ENCODE measurements around the gene CSRNP3. TPM values are rescaled to one million over a fixed set of nuclear protein-coding genes. Genes with fewer than 3 reads are reported as not detected.

The CSRNP3 gene
- total RNA-seq, 1 donor from 2014 or later, result not detected

DNA sequence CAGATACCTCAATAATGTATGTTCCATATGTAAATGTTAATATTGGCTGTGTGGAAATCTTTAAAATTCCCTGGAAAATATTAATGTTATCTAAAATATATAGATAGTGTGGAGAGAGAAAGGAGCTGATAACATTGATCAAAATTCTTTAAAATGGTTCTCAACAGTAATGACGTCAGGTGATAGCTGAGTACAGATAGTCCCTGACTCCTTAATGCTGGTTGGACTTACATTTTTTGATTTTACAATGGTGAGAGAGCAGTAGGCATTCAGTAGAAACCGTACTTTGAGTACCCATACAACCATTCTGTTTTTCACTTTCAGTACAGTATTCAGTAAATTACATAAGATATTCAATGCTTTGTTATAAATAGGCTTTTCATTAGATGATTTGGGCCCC is 177.9 kb downstream of the CSRNP3 start:
- TF ChIP-seq, protein P1, sequence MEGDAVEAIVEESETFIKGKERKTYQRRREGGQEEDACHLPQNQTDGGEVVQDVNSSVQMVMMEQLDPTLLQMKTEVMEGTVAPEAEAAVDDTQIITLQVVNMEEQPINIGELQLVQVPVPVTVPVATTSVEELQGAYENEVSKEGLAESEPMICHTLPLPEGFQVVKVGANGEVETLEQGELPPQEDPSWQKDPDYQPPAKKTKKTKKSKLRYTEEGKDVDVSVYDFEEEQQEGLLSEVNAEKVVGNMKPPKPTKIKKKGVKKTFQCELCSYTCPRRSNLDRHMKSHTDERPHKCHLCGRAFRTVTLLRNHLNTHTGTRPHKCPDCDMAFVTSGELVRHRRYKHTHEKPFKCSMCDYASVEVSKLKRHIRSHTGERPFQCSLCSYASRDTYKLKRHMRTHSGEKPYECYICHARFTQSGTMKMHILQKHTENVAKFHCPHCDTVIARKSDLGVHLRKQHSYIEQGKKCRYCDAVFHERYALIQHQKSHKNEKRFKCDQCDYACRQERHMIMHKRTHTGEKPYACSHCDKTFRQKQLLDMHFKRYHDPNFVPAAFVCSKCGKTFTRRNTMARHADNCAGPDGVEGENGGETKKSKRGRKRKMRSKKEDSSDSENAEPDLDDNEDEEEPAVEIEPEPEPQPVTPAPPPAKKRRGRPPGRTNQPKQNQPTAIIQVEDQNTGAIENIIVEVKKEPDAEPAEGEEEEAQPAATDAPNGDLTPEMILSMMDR (IDR thresholded peaks at IDR 0.05), result no peak
- CTCF ChIA-PET, result no interaction called here
- DNase-seq (no peak), ATAC-seq (ENCODE audit: low read depth) (no peak)
- Mint-ChIP-seq H3K4me3 (no peak overlapping the region), H3K36me3 (ENCODE audit: low read depth) (no peaks in the 10 kb centered on the region), H3K4me1 (no peaks in the 10 kb centered on the region), H3K9me3 (no peaks in the 10 kb centered on the region), H3K27ac (no peak overlapping the region), H3K27me3 (peaks cover 2% of the 10 kb centered on the region)
- POLR2A ChIA-PET, result interaction anchor here (0.6 kb wide), 1 partner anchor 120 kb away, joined by 8 read pairs; no protein-coding TSS in a partner anchor
- intact Hi-C loops (cut with micrococcal nuclease), result no loop called here

DNA sequence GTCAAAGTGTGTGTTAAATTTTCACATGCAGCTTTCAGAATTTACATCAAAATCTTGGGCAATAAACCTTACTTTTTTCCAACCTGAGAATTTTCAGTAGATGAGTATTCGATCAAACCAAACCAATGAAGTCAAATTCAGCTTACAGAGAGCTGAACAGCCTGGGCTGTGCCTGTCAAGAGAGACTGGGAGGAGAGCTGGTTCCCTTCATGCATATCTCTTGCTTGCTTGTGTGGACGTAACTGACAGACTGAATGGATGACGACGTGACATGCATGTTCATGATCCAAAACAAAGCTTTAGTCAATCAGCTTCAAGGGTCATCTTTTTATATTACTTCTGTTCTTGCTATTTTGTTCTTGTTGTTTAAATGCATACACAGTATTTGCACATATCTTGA is 179.3 kb downstream of the CSRNP3 start:
- H3K27me3 Mint-ChIP-seq, result peaks cover 2% of the 10 kb centered on the region
- H3K4me1 Mint-ChIP-seq, result no peaks in the 10 kb centered on the region
- ATAC-seq (ENCODE audit: low read depth) (no peak), DNase-seq (no peak)
- H3K27ac Mint-ChIP-seq, result no peak overlapping the region
- intact Hi-C loops (cut with micrococcal nuclease), result no loop called here
- CTCF ChIA-PET, result no interaction called here
- POLR2A ChIA-PET, result no interaction called here
- TF ChIP-seq, protein P1 (IDR thresholded peaks at IDR 0.05), result no peak
- H3K4me3 Mint-ChIP-seq, result no peak overlapping the region
- no peaks in the 10 kb centered on the region for H3K9me3 Mint-ChIP-seq
- no peaks in the 10 kb centered on the region for H3K36me3 Mint-ChIP-seq (ENCODE audit: low read depth)

DNA sequence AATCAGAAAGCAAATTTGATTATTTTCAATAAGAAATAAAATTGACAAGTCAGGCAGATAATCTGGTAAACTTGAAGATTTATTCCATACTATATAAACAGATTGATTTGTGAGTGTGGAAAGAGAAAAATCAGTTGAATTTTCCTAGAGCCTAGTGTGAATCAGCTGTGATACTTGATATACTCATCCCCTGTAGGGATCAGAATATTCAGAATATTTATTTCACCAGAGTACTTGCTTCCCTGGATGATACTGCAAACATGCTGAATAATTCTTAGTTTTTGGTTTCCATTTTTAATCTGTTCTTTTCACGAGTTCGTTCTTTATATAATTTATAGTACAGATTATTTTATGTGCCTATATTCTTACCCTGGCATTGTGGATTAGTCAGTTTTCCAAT is 181.7 kb downstream of the CSRNP3 start:
- TF ChIP-seq, protein P1 (IDR thresholded peaks at IDR 0.05), result no peak
- H3K4me1 Mint-ChIP-seq, result no peaks in the 10 kb centered on the region
- H3K27ac Mint-ChIP-seq, result no peak overlapping the region
- ATAC-seq (ENCODE audit: low read depth), result no peak
- ChIA-PET POLR2A (no interaction called here), CTCF (no interaction called here)
- H3K9me3 Mint-ChIP-seq, result no peaks in the 10 kb centered on the region
- H3K36me3 Mint-ChIP-seq (ENCODE audit: low read depth), result no peaks in the 10 kb centered on the region
- DNase-seq, result no peak
- H3K4me3 Mint-ChIP-seq, result no peak overlapping the region
- H3K27me3 Mint-ChIP-seq, result peaks cover under 1% of the 10 kb centered on the region
- intact Hi-C loops (cut with micrococcal nuclease), result no loop called here

DNA sequence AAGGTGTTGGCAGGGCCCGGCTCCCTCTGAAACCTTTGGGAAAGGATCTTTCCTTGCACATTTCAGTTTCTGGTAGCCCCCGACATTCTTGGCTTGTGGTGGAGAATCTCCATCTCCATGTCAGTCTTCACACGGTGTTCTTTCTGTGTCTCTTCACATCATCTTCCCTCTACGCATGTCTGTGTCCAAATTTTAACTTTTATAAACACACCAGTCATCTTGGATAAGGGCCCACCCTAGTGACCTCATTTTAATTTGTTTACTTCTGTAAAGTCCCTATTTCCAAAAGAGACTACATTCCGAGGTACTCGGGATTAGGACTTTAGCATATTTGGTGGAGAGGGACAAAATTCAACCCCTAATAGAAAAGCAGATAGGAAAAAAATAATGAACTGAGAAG is 186.2 kb downstream of the CSRNP3 start:
- Mint-ChIP-seq H3K9me3 (no peaks in the 10 kb centered on the region), H3K4me1 (peaks cover 3% of the 10 kb centered on the region), H3K27ac (no peak overlapping the region), H3K27me3 (peaks cover 2% of the 10 kb centered on the region), H3K4me3 (no peak overlapping the region), H3K36me3 (ENCODE audit: low read depth) (no peaks in the 10 kb centered on the region)
- POLR2A ChIA-PET, result no interaction called here
- intact Hi-C loops (cut with micrococcal nuclease), result no loop called here
- ATAC-seq (ENCODE audit: low read depth) (no peak), DNase-seq (no peak)
- TF ChIP-seq, protein P1 (IDR thresholded peaks at IDR 0.05), result no peak
- CTCF ChIA-PET, result no interaction called here

DNA sequence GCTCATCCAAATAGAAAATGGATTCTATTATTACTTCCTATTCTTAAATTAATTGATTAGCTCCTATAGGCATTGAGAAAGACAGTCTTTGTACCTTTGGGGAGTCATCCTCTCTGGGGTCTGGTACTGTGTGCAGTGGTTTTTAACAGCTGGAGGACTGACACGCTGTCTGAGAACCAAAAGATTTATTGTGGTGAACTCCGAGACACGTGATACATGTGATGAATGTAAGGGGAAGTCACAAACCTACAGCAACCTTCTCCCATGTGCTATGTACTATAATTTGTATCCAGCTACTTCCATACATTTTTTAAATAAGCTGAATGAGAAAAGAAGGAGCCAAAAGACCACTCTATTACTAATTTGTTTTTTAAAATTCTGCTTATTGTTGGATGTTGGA is 190.9 kb downstream of the CSRNP3 start:
- intact Hi-C loops (cut with micrococcal nuclease), result no loop called here
- CTCF ChIA-PET, result no interaction called here
- no peak for ATAC-seq (ENCODE audit: low read depth)

More for the DNA sequence above, 190.9 kb downstream of the CSRNP3 start:
- Mint-ChIP-seq H3K27ac (no peak overlapping the region), H3K4me3 (no peak overlapping the region), H3K27me3 (peaks cover 2% of the 10 kb centered on the region), H3K36me3 (ENCODE audit: low read depth) (no peaks in the 10 kb centered on the region), H3K9me3 (no peaks in the 10 kb centered on the region), H3K4me1 (peaks cover 10% of the 10 kb centered on the region)
- DNase-seq, result no peak
- POLR2A ChIA-PET, result no interaction called here
- TF ChIP-seq, protein P1 (IDR thresholded peaks at IDR 0.05), result no peak

Measured in activated B cell treated with CpG ODN at 0.5 μM for 24 hours (primary cell).